Measurements from ENCODE around the gene MAGOH.
A peak's percentile ranks its signal among the peaks of the same experiment; 100 is the strongest.
"Not testable (repeated sequence)": the region's sequence is repeated elsewhere in the genome, so short reads cannot be mapped to it uniquely, and the experiment has no call there.

The MAGOH gene

GRCh38 chr1:53241828-53242227 is 3.5 kb upstream of the MAGOH start:
- no peak for DNase-seq (ENCODE audit: low read depth in 2 of 3, low spot score in 2 of 3)

DNA sequence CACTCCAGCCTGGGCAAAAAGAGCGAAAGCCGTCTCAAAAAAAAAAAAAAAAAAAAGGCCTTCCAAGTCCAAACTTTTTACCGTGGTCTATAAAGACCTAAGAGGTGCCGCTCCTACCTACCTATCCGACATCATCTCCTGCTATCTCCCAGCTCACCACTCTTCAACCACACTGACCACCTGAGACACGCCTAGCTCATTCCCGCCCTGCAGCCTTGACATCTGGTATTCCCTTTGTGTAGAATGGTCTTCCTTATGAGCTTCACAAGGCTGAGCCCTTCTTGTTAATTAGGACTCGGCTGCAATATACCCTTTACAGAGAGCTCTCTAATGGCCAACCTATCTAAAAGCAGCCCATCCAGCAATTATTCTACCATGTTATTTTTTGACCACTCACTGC is 680 bp downstream of the MAGOH start:
- DNase-seq (ENCODE audit: low read depth in 2 of 3, low spot score in 2 of 3): no peak

GRCh38 chr1:53220962-53221286 is 17.4 kb downstream of the MAGOH start:
- no peak for DNase-seq (ENCODE audit: low read depth in 2 of 3, low spot score in 2 of 3)

GRCh38 chr1:53220171-53220961 is 18.0 kb downstream of the MAGOH start, which contains the start of gene CZIB:
TSS of gene CZIB (minus strand) at chr1:53220634. CDS start at chr1:53220575, 59 bp downstream.
- peak; percentile 87 to 89 (median 89) for DNase-seq (ENCODE audit: low read depth in 2 of 3, low spot score in 2 of 3)

GRCh38 chr1:53219711-53220110 is 18.6 kb downstream of the MAGOH start:
- no peak for DNase-seq (ENCODE audit: low read depth in 2 of 3, low spot score in 2 of 3)

- no peak for DNase-seq (ENCODE audit: low read depth in 2 of 3, low spot score in 2 of 3)
These were observed 20.1 kb downstream of the MAGOH start for GRCh38 chr1:53218201-53218600.

GRCh38 chr1:53214376-53214940 is 23.9 kb downstream of the MAGOH start:
- DNase-seq (ENCODE audit: low read depth in 2 of 3, low spot score in 2 of 3): no peak

GRCh38 chr1:53210954-53211353 is 27.4 kb downstream of the MAGOH start:
- no peak for DNase-seq (ENCODE audit: low read depth in 2 of 3, low spot score in 2 of 3)

DNA sequence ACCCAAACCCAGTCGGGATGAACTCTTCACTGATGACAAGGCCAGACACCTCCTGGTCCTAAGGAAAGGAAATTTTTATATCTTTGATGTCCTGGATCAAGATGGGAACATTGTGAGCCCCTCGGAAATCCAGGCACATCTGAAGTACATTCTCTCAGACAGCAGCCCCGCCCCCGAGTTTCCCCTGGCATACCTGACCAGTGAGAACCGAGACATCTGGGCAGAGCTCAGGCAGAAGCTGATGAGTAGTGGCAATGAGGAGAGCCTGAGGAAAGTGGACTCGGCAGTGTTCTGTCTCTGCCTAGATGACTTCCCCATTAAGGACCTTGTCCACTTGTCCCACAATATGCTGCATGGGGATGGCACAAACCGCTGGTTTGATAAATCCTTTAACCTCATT is 28.0 kb downstream of the MAGOH start:
- no peak for DNase-seq (ENCODE audit: low read depth in 2 of 3, low spot score in 2 of 3)

DNA sequence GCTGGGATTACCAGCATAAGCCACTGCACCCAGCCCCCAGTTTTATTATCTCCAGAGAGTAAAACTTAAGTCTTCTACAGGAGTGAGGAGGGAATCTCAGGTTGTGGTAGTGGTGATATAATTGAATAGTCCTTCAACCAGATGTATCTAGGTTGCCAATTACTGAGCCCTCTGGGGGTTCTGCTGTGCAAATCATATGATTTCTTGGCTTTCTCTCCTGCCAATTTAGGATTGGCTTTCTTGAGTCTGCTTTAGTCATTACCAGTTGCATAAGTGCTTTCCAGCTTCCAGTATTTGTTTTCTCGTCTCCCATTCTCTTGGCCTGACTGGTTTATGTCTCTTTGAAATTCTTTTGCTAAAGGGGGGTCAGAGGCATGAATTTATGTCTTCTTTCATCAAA is 30.6 kb downstream of the MAGOH start:
- no peak for DNase-seq (ENCODE audit: low read depth in 2 of 3, low spot score in 2 of 3)

DNA sequence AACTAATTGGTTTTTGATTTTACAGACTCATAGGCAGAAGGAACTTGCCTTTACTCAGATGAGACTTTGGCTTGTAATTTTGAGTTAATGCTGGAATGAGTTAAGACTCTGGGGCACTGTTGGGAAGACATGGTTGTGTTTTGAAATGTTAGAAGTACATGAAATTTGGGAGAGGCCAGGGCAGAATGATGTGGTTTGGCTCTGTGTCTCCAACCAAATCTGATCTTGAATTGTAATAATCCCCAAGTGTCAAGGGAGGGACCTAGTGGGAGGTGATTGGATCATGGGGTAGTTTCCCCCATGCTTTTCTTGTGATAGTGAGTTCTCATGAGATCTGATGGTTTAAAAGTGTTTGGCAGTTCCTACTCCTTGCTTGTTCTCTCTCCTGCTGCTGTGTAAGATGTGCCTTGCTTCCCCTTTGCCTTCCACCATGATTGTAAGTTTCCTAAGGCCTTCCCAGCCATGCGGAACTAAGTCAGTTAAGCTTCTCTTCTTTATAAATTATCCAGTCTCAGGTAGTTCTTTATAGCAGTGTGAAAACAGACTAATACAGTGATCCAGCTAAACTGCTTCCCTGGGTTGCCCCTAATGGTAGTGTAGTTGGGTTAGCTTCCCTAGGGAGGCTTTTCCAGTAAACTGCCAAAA is 31.5 kb downstream of the MAGOH start:
- DNase-seq (ENCODE audit: low read depth in 2 of 3, low spot score in 2 of 3): no peak

DNA sequence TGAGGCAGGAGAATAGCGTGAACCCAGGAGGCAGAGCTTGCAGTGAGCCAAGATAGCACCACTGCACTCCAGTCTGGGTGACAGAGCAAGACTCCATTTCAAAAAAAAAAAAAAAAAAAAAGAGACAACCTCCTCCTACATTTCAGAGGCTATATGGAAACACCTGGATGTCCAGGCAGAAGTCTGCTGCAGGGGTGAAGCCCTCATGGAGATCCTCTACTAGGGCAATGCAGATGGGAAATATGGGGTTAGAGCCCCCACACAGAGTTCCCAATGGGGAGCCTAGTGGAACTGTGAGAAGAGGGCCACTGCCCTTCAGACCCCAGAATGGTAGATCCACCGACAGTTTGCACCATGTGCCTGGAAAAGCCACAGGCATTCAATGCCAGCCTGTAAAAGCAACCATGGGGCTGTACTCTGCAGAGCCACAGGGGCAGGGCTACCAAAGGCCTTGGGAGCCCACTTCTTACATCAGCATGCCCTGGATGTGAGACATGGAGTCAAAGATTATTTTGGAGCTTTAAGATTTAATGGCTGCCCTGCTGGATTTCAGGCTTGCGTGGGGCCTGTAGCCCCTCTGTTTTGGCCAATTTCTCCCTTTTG is 32.1 kb downstream of the MAGOH start:
- DNase-seq (ENCODE audit: low read depth in 2 of 3, low spot score in 2 of 3): not testable (repeated sequence)

GRCh38 chr1:53205496-53205895 is 32.8 kb downstream of the MAGOH start:
- DNase-seq (ENCODE audit: low read depth in 2 of 3, low spot score in 2 of 3): not testable (repeated sequence)

DNA sequence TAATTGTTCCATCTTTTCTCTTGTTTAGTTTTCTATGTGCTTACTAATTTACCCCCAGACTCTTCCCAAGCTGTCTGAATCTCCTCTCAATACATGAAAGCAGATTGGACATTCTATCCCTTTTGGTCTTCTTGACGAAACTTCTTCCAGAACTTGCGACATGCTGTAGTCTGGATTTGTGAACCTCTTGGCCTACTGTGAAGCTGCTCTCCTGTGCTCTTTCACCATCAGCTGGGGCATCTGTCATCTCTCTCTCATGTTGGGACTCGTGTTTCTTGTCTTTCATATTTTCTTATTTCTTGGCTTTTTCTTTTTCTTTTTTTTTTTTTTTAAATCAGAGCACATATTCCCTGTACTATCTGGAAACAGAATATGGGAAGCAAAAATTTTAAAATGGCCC is 34.9 kb downstream of the MAGOH start:
- DNase-seq (ENCODE audit: low read depth in 2 of 3, low spot score in 2 of 3): no peak

GRCh38 chr1:53198241-53198651 is 40.1 kb downstream of the MAGOH start:
- DNase-seq (ENCODE audit: low read depth in 2 of 3, low spot score in 2 of 3): no peak

GRCh38 chr1:53197291-53198200 is 40.8 kb downstream of the MAGOH start:
- DNase-seq (ENCODE audit: low read depth in 2 of 3, low spot score in 2 of 3): no peak

- peak; percentile 75 to 84 (median 79) for DNase-seq (ENCODE audit: low read depth in 2 of 3, low spot score in 2 of 3)
These were observed 41.6 kb downstream of the MAGOH start, which contains the start of gene CPT2 for GRCh38 chr1:53196485-53197290. TSS of gene CPT2 (plus strand) at chr1:53196824. CDS start at chr1:53196944, 120 bp downstream.

DNA sequence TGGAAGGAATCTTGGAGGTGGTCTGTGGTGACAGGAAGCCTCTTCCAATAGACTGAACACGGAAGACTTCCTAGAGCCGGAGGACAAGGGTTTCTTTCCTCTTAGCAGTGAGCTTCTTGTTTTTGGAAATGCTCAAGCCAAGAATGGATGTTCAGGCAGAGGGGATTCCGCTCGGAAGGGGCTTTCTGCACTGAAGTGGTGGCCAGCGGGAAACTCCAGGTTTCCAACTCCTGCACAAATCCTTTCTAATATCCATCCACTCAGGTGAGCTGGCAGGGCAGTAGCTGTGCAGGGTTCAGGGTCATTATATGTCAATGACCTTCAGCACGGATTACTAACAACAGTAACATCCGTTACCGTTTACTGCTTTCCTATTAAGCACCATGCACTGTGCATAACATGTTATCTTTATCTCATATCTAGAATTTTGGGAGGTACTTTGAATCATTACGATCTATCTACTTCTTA is 42.3 kb downstream of the MAGOH start:
- no peak for DNase-seq (ENCODE audit: low read depth in 2 of 3, low spot score in 2 of 3)

GRCh38 chr1:53195246-53196016 is 42.9 kb downstream of the MAGOH start:
- DNase-seq (ENCODE audit: low read depth in 2 of 3, low spot score in 2 of 3): no peak

Measured in activated CD8-positive, alpha-beta memory T cell treated with anti-CD3 and anti-CD28 coated beads for 48 hours (primary cell).